GM18870 (cell line): ENCODE data around the gene XPNPEP1.

Experiments used
- ATAC-seq: cut with Tn5 transposase; IDR thresholded peaks from one replicate; pipeline ENCODE4 v1.9.1; 2021; ENCODE audit warnings: moderate library complexity; ENCODE audit not compliant: unreplicated experiment

XPNPEP1 gene

DNA sequence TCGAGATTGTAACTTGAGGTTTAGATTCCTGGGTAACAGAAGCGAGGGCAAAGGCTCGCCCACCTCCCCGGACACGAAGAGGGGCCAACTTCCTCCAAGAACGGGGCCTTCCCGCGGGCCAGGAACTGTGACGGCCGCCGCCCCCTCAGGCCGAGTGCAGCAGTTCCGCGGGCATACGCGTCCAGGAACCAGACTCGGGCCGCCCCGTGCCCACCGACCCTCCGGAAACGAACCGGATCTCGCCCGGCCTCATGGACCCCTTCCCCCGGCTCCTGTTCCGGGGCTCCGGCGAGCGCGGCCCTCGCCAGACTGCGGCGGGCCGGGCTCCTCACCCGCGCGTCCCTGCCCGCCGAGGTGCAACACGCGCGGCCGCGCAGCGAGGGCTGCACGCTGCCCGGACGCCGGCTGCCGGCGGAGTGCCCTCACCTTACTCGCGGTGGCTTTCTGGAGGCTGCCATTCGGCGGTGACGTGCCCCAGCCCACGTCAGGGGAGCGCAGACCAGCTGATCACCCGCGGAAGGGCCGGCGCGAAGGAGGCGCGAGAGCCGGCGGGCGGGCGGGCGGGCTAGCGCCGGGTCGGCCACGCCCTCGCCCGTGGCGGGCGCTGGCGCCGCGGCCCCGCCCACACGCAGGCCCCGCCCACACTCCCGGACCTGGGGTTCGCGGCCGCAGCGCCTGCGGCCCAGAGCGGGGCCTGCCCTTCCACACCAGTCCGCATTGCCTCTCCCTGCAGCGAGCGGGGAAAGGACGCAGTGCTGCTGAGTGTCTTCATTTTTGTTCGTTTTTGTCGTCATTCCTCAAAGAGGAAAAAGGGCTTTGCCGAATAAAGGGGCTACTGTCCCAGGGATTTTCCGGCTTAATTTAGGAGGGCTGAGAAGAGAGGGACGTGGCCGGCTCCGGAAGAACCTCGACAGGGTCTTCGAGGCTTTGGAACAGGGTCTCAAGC is at the start of gene XPNPEP1:
XPNPEP1 (minus strand) TSS at position 536 of the 946 bp plus-strand sequence; CDS start at position 458, 78 bp downstream.
- peak; percentile 67 for ATAC-seq

DNA sequence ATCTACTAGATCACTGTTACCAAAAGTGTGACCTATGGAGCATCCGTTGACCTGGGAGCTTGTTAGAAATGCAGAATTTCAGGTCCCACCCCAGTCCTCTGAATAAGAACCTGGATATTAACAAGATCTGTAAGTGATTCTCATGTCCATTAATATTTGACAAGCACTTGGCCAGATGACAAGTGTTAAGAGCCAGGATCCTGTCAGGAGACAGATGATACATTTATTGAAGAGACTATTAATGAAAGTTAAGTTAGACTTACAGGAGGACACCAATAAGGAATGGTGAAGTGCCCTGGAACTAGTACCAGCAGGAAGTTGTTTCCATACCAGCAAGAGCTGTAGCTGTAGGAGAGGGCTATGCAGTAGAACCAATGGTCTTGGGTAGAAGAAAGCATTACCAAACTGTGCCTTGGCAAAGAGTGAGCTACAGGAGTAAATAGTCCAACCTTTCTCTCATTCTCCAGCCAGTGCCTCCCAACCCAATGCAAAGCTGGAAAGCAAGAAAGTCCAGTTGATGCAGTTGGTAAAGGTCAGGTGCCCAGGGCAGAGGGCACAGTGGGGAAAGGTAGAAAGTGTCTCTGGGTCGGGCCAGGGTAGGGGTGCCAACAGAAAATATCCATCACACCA is 49.2 kb upstream of the XPNPEP1 start:
- no peak for ATAC-seq

DNA sequence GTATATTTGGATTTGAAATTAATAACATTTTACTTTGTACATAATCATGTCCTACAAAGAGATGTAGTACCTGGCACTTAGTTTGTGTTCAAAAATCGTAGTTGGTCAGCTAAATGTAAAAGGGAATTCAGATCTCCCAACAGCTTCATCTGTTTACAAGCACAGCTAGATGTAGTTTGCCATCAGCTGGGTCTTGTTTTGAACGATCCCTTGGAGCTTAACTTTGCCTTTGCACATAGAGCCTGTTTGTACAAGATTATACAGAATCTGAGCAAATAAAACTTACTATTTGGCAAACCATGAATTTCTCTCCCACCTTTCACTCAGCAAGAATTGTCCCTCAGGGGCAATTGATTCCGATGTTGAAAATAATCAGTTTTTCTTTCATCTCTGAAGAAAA is 48.3 kb upstream of the XPNPEP1 start:
- no peak for ATAC-seq

GRCh38 chr10:109969760-109970346 is 46.5 kb upstream of the XPNPEP1 start:
- ATAC-seq, result no peak

GRCh38 chr10:109968953-109969759 is 45.8 kb upstream of the XPNPEP1 start:
- no peak for ATAC-seq

DNA sequence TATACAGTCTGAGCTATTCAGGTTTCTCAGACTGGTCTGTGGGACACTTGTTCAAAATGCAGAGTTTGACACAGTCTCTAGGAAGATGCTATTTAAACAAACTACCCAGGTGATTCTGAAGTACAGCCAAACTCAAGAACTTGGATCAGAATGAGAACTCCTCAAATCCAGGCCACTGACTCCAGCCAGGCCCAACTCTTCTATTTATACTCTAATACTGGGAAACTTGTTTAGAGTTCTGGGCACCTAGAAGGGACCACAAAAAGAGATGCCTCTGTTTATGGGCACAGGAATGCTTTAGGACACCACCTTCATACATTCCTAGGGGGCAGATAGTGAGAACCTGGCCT is 44.4 kb upstream of the XPNPEP1 start:
- no peak for ATAC-seq

DNA sequence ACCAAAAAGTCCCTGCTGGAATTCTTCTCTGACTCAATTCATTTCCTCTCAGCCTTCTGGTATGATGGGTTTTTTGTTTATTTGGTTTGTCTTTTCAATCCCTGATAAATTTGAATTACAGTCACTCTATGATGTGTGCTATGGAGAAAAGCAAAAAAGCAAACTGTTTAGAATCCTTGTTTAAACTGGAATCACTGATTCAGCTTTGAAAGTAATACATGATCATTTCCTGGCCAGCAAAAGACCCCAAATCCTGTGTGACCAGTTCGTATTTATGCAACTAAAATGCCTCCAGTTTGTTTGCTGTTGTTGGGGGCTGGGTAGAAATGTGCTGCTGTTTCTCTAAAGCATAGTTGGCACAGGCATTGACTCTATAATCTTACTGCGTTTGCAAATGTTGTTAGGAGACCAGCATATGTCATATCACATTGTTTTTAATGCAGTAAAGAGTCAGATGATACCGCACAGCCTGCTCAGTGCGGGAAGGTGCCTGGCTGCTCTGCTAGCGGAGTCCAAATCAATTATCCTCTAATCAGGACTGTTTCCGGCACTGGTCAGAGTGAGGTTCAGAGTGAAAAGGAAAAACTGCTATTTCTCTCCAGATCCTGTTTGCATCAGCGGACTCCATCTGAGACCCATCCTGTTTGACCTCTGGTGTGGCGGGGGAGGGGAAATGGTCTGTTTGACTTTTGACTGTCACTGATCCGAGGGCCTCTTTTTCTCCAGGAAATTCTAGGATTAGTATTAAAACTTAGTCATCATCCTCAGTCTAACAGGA is 43.8 kb upstream of the XPNPEP1 start:
- no peak for ATAC-seq

DNA sequence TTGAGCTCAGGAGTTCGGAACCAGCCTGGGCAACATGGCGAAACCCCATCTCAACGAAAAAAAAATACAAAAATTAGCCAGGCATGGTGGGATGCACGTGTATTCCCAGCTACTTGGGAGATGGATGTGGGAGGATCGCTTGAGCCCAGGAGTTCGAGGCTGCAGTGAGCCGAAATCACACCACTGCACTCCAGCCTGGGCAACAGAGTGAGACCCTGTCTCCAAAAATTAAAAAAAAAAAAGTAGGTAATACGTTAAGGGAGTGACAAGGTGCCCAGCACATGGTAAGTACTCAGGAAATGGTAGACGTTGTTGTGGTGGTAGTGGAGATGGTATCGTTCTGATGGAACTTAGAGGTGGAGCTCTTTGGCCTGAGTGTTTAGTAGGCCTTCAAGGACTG is 41.0 kb upstream of the XPNPEP1 start:
- ATAC-seq, result no peak

DNA sequence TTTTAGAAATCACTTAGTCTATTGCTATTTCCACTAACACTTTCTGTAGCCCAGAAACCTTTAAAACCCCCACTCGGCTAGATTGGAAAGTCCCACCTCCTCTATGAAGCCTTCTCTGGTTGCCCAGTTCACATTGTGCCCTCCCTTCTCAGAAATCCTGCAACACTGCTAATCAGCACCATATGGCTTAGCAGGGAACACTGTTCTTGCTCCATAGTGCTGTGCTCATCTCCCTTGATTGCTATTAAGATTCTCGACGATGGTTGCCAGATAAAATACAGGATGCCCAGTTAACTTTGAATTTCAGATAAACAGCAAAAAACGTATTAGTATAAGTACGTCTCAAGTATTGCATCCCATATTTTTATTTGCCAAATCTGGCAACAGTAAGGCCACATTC is 40.1 kb upstream of the XPNPEP1 start:
- no peak for ATAC-seq

DNA sequence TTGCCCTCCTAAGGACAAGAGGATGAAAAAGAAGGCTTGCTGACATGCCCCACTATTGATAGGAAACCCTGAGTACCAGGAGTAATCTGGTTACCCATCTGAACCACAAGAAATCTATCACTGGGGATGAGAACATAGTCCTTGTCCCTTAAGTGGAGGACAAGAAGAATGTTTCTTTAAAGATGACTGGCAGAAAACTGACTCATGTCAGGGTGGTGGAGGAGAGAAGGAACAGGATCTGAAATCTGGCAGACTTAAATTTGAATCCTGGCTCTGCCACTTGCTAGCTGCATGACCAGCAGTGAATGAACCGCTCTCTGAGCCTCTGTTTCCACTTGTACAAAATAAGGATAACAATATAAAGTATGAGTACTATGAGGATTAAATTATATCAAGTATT is 38.9 kb upstream of the XPNPEP1 start:
- no peak for ATAC-seq

- ATAC-seq, result no peak
Observed at GRCh38 chr10:109961174-109962001, 38.1 kb upstream of the XPNPEP1 start.

GRCh38 chr10:109960682-109961081 is 37.4 kb upstream of the XPNPEP1 start:
- no peak for ATAC-seq

DNA sequence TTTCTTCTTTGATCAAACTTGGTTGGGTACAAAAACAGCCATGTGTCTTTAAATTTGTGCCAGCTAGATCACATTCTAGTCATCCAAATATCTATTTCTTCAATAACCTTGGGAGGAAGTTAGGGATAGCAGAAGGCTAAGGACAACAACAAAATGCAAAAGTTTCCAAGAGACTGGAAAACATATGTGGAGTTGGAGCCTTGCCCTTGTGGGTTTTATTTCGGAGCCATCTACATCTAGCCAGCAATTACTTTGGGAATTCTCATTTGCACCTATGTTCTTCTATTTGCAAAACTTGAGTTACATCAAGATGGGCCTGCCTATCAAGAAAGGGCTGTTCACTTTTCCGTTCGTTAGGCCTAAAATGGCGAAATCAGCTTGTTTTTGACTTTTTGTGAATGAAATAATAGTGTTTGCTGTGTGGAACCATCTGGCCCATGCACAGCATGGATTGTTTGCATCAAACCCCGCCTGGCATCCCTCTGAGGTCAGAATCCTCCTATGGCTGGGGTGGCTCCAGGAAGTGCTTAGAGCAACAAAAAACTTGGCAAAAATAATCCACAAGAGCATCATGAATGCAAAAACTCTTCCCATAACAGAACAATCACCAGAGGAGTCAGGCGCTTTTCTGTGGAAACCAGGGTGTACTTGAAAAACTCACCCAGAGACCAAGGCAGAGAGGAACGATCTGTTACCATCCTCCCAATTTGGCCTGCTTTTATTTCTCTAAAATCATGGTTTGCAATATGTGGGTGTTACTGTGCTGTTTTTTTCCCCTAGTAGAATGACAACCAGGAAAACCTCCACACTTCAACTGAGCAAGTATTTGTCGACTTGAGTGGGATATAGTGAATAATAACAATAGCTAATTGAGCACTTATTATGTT is 36.2 kb upstream of the XPNPEP1 start:
- ATAC-seq, result no peak

DNA sequence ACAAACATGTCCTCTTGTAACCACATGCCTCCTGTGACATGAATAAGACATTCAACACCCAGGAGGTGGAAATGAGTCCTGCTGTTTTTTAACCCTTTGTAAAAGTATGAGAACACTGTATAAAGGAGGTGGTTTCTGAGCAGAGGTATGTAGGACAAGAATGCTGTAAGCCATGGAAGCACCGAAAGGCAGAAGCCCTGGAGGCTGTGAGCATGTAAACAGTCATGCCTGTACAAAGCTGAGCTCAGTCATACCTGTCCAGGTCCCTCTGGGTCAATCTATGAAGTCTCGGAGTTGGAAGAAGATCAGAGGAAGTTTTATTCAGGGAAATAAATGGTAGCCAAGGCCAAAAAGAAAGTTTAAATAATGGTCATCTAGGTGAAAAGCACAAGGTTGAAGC is 34.7 kb upstream of the XPNPEP1 start:
- ATAC-seq, result no peak

- peak; percentile 98 for ATAC-seq
Observed at GRCh38 chr10:109957092-109957797, 33.9 kb upstream of the XPNPEP1 start.

GRCh38 chr10:109956454-109957091 is 33.3 kb upstream of the XPNPEP1 start:
- ATAC-seq, result peak; percentile 72

GRCh38 chr10:109953766-109954165 is 30.5 kb upstream of the XPNPEP1 start:
- no peak for ATAC-seq
